ENCODE results near the gene MEGF11. TPM values are rescaled to one million over a fixed set of nuclear protein-coding genes. Genes with fewer than 3 reads are reported as not detected.

Gene MEGF11
- total RNA-seq, 1 experiment from 2014 or later, result not detected

GRCh38 chr15:66105286-66106265 lies 148.0 kb downstream of the MEGF11 start:
- Histone ChIP-seq H3K4me1 (ENCODE audit: insufficient read depth, low read length) (no peaks in the 10 kb centered on the region), H2AFZ (ENCODE audit: low read length) (no peak overlapping the region), H3K4me2 (ENCODE audit: low read length) (no peak overlapping the region), H3K4me3 (ENCODE audit: low read length) (no peak overlapping the region), H3K27ac (ENCODE audit: low read length) (no peak overlapping the region), H3K9me3 (ENCODE audit: low read length) (no peaks in the 10 kb centered on the region), H3F3A (ENCODE audit: low read length, unreplicated experiment) (no peaks in the 10 kb centered on the region), H3K36me3 (ENCODE audit: low read depth, low read length) (no peaks in the 10 kb centered on the region), H3K27me3 (ENCODE audit: low read length) (peaks cover 76% of the 10 kb centered on the region), H4K20me1 (ENCODE audit: low read length) (no peaks in the 10 kb centered on the region), H3K9me2 (replicated peaks; ENCODE audit: low read length) (no peaks in the 10 kb centered on the region), H3K79me2 (ENCODE audit: low read length) (no peaks in the 10 kb centered on the region), H3K9ac (ENCODE audit: low read length) (no peak overlapping the region)
- POLR2A ChIA-PET (ENCODE audit: unreplicated experiment), result no interaction called here
- BruUV-seq (replicated peaks), result no TSS peak
- CTCF ChIA-PET, result no interaction called here
- ATAC-seq (no peak), DNase-seq (no peak)
- intact Hi-C loops (cut with micrococcal nuclease), result no loop called here
- TF ChIP-seq EZH2phosphoT487 (IDR thresholded peaks at IDR 0.05; ENCODE audit: borderline replicate concordance, low read length), result no peak
- no peak for TF ChIP-seq EZH2 (IDR thresholded peaks at IDR 0.05; ENCODE audit: low read length, unreplicated experiment)
- TF ChIP-seq CTCF (conservative IDR thresholded peaks at IDR 0.05; ENCODE audit: low read depth, low read length), result no peak

- Histone ChIP-seq H3F3A (ENCODE audit: low read length, unreplicated experiment) (no peaks in the 10 kb centered on the region), H2AFZ (ENCODE audit: low read length) (no peak overlapping the region), H3K9ac (ENCODE audit: low read length) (no peak overlapping the region), H3K27me3 (ENCODE audit: low read length) (peaks cover 67% of the 10 kb centered on the region), H3K36me3 (ENCODE audit: low read depth, low read length) (no peaks in the 10 kb centered on the region), H3K4me3 (ENCODE audit: low read length) (no peak overlapping the region), H3K79me2 (ENCODE audit: low read length) (no peaks in the 10 kb centered on the region), H4K20me1 (ENCODE audit: low read length) (no peaks in the 10 kb centered on the region), H3K9me3 (ENCODE audit: low read length) (no peaks in the 10 kb centered on the region), H3K4me2 (ENCODE audit: low read length) (no peak overlapping the region), H3K4me1 (ENCODE audit: insufficient read depth, low read length) (no peaks in the 10 kb centered on the region), H3K9me2 (replicated peaks; ENCODE audit: low read length) (no peaks in the 10 kb centered on the region), H3K27ac (ENCODE audit: low read length) (no peak overlapping the region)
- DNase-seq, result no peak
- TF ChIP-seq CTCF (conservative IDR thresholded peaks at IDR 0.05; ENCODE audit: low read depth, low read length) (no peak), EZH2phosphoT487 (IDR thresholded peaks at IDR 0.05; ENCODE audit: borderline replicate concordance, low read length) (no peak), EZH2 (IDR thresholded peaks at IDR 0.05; ENCODE audit: low read length, unreplicated experiment) (no peak)
- intact Hi-C loops (cut with micrococcal nuclease), result no loop called here
- no TSS peak for BruUV-seq (replicated peaks)
- POLR2A ChIA-PET (ENCODE audit: unreplicated experiment), result no interaction called here
- ATAC-seq, result no peak
- CTCF ChIA-PET, result no interaction called here
Observed at GRCh38 chr15:66103293-66103590, 150.3 kb downstream of the MEGF11 start.

- no peaks in the 10 kb centered on the region for H3F3A ChIP-seq (ENCODE audit: low read length, unreplicated experiment)
- DNase-seq, result no peak
- no peaks in the 10 kb centered on the region for H3K4me1 ChIP-seq (ENCODE audit: insufficient read depth, low read length)
- no peak for TF ChIP-seq EZH2 (IDR thresholded peaks at IDR 0.05; ENCODE audit: low read length, unreplicated experiment)
- no peak for TF ChIP-seq EZH2phosphoT487 (IDR thresholded peaks at IDR 0.05; ENCODE audit: borderline replicate concordance, low read length)
- TF ChIP-seq CTCF (conservative IDR thresholded peaks at IDR 0.05; ENCODE audit: low read depth, low read length), result no peak
- no peaks in the 10 kb centered on the region for H3K9me2 ChIP-seq (replicated peaks; ENCODE audit: low read length)
- ChIA-PET CTCF (no interaction called here), POLR2A (ENCODE audit: unreplicated experiment) (no interaction called here)
- H3K4me2 ChIP-seq (ENCODE audit: low read length), result no peak overlapping the region
- H3K27me3 ChIP-seq (ENCODE audit: low read length), result peaks cover 67% of the 10 kb centered on the region
- H3K79me2 ChIP-seq (ENCODE audit: low read length), result no peaks in the 10 kb centered on the region
- no peak overlapping the region for H2AFZ ChIP-seq (ENCODE audit: low read length)
- BruUV-seq (replicated peaks), result no TSS peak
- H3K9ac ChIP-seq (ENCODE audit: low read length), result no peak overlapping the region
- no peaks in the 10 kb centered on the region for H3K9me3 ChIP-seq (ENCODE audit: low read length)
- H3K36me3 ChIP-seq (ENCODE audit: low read depth, low read length), result no peaks in the 10 kb centered on the region
- H4K20me1 ChIP-seq (ENCODE audit: low read length), result no peaks in the 10 kb centered on the region
- no peak overlapping the region for H3K4me3 ChIP-seq (ENCODE audit: low read length)
- intact Hi-C loops (cut with micrococcal nuclease), result no loop called here
- no peak overlapping the region for H3K27ac ChIP-seq (ENCODE audit: low read length)
- no peak for ATAC-seq
Observed at GRCh38 chr15:66102563-66103292, 150.8 kb downstream of the MEGF11 start.
